Measurements from ENCODE around the gene PCSK1.

PCSK1 gene

GRCh38 chr5:96388176-96388575, 44.9 kb downstream of the PCSK1 start:
- Histone ChIP-seq H3K36me3 (ENCODE audit: control insufficient read depth, low read depth, low read length) (no peaks in the 10 kb centered on the region), H3K9ac (ENCODE audit: low read length) (no peak overlapping the region), H3K27me3 (ENCODE audit: control insufficient read depth, insufficient read depth, low read length) (no peaks in the 10 kb centered on the region), H3K27ac (ENCODE audit: low read length) (no peak overlapping the region), H3K4me1 (ENCODE audit: control insufficient read depth, low read depth, low read length) (peaks cover 19% of the 10 kb centered on the region), H3K9me3 (ENCODE audit: control insufficient read depth, low read depth, low read length) (no peaks in the 10 kb centered on the region), H3K4me3 (ENCODE audit: low read length) (no peak overlapping the region)

- Histone ChIP-seq H3K36me3 (ENCODE audit: control insufficient read depth, low read depth, low read length) (no peaks in the 10 kb centered on the region), H3K4me1 (ENCODE audit: control insufficient read depth, low read depth, low read length) (peaks cover 19% of the 10 kb centered on the region), H3K4me3 (ENCODE audit: low read length) (no peak overlapping the region), H3K27me3 (ENCODE audit: control insufficient read depth, insufficient read depth, low read length) (no peaks in the 10 kb centered on the region), H3K9me3 (ENCODE audit: control insufficient read depth, low read depth, low read length) (no peaks in the 10 kb centered on the region), H3K27ac (ENCODE audit: low read length) (no peak overlapping the region), H3K9ac (ENCODE audit: low read length) (no peak overlapping the region)
Measured at GRCh38 chr5:96387616-96388015, 45.4 kb downstream of the PCSK1 start.

GRCh38 chr5:96385538-96385937, 47.5 kb downstream of the PCSK1 start:
- H3K4me3 ChIP-seq (ENCODE audit: low read length): no peak overlapping the region
- H3K9ac ChIP-seq (ENCODE audit: low read length): no peak overlapping the region
- H3K36me3 ChIP-seq (ENCODE audit: control insufficient read depth, low read depth, low read length): no peaks in the 10 kb centered on the region
- H3K4me1 ChIP-seq (ENCODE audit: control insufficient read depth, low read depth, low read length): peaks cover 19% of the 10 kb centered on the region
- no peaks in the 10 kb centered on the region for H3K27me3 ChIP-seq (ENCODE audit: control insufficient read depth, insufficient read depth, low read length)
- H3K27ac ChIP-seq (ENCODE audit: low read length): no peak overlapping the region
- H3K9me3 ChIP-seq (ENCODE audit: control insufficient read depth, low read depth, low read length): no peaks in the 10 kb centered on the region

DNA sequence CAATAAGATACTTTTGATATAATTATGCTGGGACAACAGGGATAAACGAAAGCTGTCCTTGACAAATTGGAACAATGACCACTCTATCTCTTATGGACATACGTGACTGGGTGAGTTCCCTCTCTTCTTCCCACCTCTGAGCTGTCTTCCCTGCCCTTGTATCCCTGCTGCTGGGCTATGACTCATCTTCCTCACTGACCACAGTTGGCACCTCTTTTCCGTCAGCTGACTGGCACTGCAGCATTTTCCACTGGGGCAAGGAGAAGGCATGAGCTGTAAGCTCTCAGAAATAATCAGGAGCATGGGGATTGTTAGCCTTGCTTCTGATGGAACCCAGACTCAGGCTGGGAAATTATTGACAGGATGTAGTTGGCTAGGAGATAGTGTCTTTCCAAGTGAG, 48.7 kb downstream of the PCSK1 start:
- Histone ChIP-seq H3K27ac (ENCODE audit: low read length) (no peak overlapping the region), H3K36me3 (ENCODE audit: control insufficient read depth, low read depth, low read length) (no peaks in the 10 kb centered on the region), H3K9me3 (ENCODE audit: control insufficient read depth, low read depth, low read length) (no peaks in the 10 kb centered on the region), H3K4me3 (ENCODE audit: low read length) (no peak overlapping the region), H3K27me3 (ENCODE audit: control insufficient read depth, insufficient read depth, low read length) (no peaks in the 10 kb centered on the region), H3K4me1 (ENCODE audit: control insufficient read depth, low read depth, low read length) (peaks cover 19% of the 10 kb centered on the region), H3K9ac (ENCODE audit: low read length) (no peak overlapping the region)

- Histone ChIP-seq H3K27me3 (ENCODE audit: control insufficient read depth, insufficient read depth, low read length) (no peaks in the 10 kb centered on the region), H3K4me1 (ENCODE audit: control insufficient read depth, low read depth, low read length) (peaks cover 19% of the 10 kb centered on the region), H3K36me3 (ENCODE audit: control insufficient read depth, low read depth, low read length) (no peaks in the 10 kb centered on the region), H3K27ac (ENCODE audit: low read length) (no peak overlapping the region), H3K4me3 (ENCODE audit: low read length) (no peak overlapping the region), H3K9ac (ENCODE audit: low read length) (no peak overlapping the region), H3K9me3 (ENCODE audit: control insufficient read depth, low read depth, low read length) (no peaks in the 10 kb centered on the region)
Measured at GRCh38 chr5:96381526-96381925, 51.5 kb downstream of the PCSK1 start.

DNA sequence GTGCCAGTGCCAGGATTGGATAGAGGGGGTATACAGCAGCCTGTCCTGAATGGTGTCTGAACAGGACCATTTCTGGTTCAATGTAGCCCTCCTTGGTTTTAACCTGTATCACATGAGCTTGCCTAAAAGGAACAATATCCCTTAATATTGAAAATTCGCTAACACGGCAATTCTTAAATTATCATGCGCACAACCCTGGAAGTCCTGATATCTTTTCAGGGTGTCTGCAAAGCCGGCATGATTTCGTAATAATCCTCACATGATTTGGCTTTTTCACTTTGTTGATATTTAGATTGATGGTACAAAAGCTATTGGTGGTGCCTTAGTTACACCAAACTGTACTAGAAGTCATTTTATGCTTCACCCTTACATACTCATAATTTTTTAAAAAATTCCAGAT, 53.2 kb downstream of the PCSK1 start:
- Histone ChIP-seq H3K27ac (ENCODE audit: low read length) (no peak overlapping the region), H3K27me3 (ENCODE audit: control insufficient read depth, insufficient read depth, low read length) (no peaks in the 10 kb centered on the region), H3K4me3 (ENCODE audit: low read length) (no peak overlapping the region), H3K36me3 (ENCODE audit: control insufficient read depth, low read depth, low read length) (no peaks in the 10 kb centered on the region), H3K9ac (ENCODE audit: low read length) (no peak overlapping the region), H3K9me3 (ENCODE audit: control insufficient read depth, low read depth, low read length) (no peaks in the 10 kb centered on the region), H3K4me1 (ENCODE audit: control insufficient read depth, low read depth, low read length) (peaks cover 6% of the 10 kb centered on the region)

DNA sequence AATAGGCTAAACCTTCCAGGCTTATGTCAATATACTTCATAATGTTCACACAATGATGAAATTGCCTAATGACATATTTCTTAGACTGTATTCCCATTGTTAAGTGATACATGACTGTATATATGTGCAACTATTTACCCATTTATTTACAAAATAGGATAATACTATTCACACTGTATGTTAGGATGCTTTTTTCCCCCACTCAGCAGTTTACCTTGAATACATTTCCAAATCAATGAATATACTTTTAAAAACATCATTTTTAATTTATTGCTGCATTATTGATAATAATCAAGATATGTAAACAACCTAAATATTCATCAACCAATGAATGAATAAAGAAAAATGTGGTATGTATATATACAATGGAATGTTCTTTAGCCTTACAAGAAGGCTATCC, 55.5 kb downstream of the PCSK1 start:
- Histone ChIP-seq H3K4me3 (ENCODE audit: low read length) (no peak overlapping the region), H3K27ac (ENCODE audit: low read length) (no peak overlapping the region), H3K4me1 (ENCODE audit: control insufficient read depth, low read depth, low read length) (no peaks in the 10 kb centered on the region), H3K9me3 (ENCODE audit: control insufficient read depth, low read depth, low read length) (no peaks in the 10 kb centered on the region), H3K9ac (ENCODE audit: low read length) (no peak overlapping the region), H3K27me3 (ENCODE audit: control insufficient read depth, insufficient read depth, low read length) (no peaks in the 10 kb centered on the region), H3K36me3 (ENCODE audit: control insufficient read depth, low read depth, low read length) (no peaks in the 10 kb centered on the region)

GRCh38 chr5:96377167-96377566, 55.9 kb downstream of the PCSK1 start:
- Histone ChIP-seq H3K9ac (ENCODE audit: low read length) (no peak overlapping the region), H3K27me3 (ENCODE audit: control insufficient read depth, insufficient read depth, low read length) (no peaks in the 10 kb centered on the region), H3K4me3 (ENCODE audit: low read length) (no peak overlapping the region), H3K36me3 (ENCODE audit: control insufficient read depth, low read depth, low read length) (no peaks in the 10 kb centered on the region), H3K9me3 (ENCODE audit: control insufficient read depth, low read depth, low read length) (no peaks in the 10 kb centered on the region), H3K4me1 (ENCODE audit: control insufficient read depth, low read depth, low read length) (no peaks in the 10 kb centered on the region), H3K27ac (ENCODE audit: low read length) (no peak overlapping the region)

DNA sequence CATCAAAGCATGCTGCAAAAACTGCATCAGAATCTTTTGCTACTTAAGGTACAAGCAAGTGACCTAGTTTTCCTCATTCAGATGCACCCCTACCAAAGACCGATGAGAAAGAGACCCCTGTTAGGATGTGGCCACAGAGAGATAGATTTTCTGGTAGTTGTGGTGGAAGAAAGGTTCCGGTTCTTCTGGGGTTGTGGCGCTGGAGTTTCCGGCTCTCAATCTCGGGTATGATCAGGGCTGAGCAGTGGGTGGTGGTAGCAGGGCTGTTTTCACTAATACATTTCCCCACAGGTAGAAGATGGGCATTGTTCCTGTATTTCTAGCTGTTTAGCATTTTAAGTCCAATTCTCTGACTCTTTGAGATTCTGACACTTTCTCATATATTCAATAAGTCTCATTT, 58.4 kb downstream of the PCSK1 start:
- no peak overlapping the region for H3K9ac ChIP-seq (ENCODE audit: low read length)

GRCh38 chr5:96373381-96373733, 59.7 kb downstream of the PCSK1 start:
- H3K36me3 ChIP-seq (ENCODE audit: control insufficient read depth, low read depth, low read length): no peaks in the 10 kb centered on the region
- H3K27me3 ChIP-seq (ENCODE audit: control insufficient read depth, insufficient read depth, low read length): no peaks in the 10 kb centered on the region
- no peak overlapping the region for H3K27ac ChIP-seq (ENCODE audit: low read length)
- no peak overlapping the region for H3K9ac ChIP-seq (ENCODE audit: low read length)
- no peaks in the 10 kb centered on the region for H3K9me3 ChIP-seq (ENCODE audit: control insufficient read depth, low read depth, low read length)
- no peak overlapping the region for H3K4me3 ChIP-seq (ENCODE audit: low read length)
- H3K4me1 ChIP-seq (ENCODE audit: control insufficient read depth, low read depth, low read length): no peaks in the 10 kb centered on the region

More for the DNA sequence above, 58.4 kb downstream of the PCSK1 start:
- Histone ChIP-seq H3K4me1 (ENCODE audit: control insufficient read depth, low read depth, low read length) (no peaks in the 10 kb centered on the region), H3K4me3 (ENCODE audit: low read length) (no peak overlapping the region), H3K36me3 (ENCODE audit: control insufficient read depth, low read depth, low read length) (no peaks in the 10 kb centered on the region), H3K9me3 (ENCODE audit: control insufficient read depth, low read depth, low read length) (no peaks in the 10 kb centered on the region), H3K27ac (ENCODE audit: low read length) (no peak overlapping the region), H3K27me3 (ENCODE audit: control insufficient read depth, insufficient read depth, low read length) (no peaks in the 10 kb centered on the region)

DNA sequence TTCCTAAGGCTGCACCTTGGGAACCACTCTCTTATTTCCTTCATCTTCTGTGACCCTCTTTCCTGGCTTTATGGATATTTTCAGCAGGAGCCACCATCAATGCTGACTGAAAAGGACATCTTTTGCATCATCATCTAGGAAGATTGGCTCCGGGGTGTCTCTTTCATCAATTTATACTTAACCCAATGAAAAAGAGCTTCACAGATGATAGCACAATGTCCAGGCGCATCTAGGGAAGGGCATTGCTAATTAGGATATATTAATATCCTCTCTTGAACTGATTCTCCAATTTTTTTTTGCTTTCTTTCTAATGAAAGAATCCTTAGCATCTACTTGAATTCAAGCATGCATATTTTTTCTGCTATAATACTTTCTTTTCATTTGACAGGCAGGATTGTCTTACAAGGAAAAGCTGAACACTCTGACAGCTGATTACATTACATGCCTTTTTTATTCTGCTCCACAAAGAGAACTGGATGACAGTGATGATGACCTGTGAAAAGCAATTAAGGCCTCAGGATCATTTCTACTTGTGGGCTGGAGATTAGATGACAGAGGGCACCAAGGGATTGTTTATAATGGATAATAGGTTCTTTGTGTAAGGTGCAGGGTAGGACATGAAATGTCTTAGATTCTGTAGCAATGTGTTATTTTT, 60.2 kb downstream of the PCSK1 start:
- no peak overlapping the region for H3K4me3 ChIP-seq (ENCODE audit: low read length)
- no peaks in the 10 kb centered on the region for H3K27me3 ChIP-seq (ENCODE audit: control insufficient read depth, insufficient read depth, low read length)
- no peaks in the 10 kb centered on the region for H3K9me3 ChIP-seq (ENCODE audit: control insufficient read depth, low read depth, low read length)
- H3K4me1 ChIP-seq (ENCODE audit: control insufficient read depth, low read depth, low read length): no peaks in the 10 kb centered on the region
- H3K27ac ChIP-seq (ENCODE audit: low read length): no peak overlapping the region
- H3K9ac ChIP-seq (ENCODE audit: low read length): no peak overlapping the region
- H3K36me3 ChIP-seq (ENCODE audit: control insufficient read depth, low read depth, low read length): no peaks in the 10 kb centered on the region

DNA sequence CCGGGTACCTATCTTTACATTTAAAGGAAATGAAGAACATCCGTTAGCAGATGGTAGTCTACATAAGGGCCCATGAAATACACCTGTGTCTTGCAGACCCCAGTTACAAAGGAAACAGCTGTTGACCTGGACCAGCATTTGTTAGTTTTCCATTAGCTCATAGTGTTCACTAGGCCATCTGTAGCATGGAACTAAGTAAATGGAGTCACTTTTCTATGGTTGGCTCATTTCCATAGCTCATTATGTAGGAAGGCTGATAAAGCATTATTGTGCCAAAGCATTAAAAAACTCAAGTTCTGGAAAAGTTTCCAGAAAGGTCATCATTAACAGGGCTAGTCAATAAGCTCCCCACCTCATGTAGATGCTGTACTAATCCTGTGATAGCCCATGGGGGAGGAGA, 62.1 kb downstream of the PCSK1 start:
- Histone ChIP-seq H3K4me1 (ENCODE audit: control insufficient read depth, low read depth, low read length) (no peaks in the 10 kb centered on the region), H3K27ac (ENCODE audit: low read length) (no peak overlapping the region), H3K4me3 (ENCODE audit: low read length) (no peak overlapping the region)

More for the DNA sequence above, 62.1 kb downstream of the PCSK1 start:
- H3K9me3 ChIP-seq (ENCODE audit: control insufficient read depth, low read depth, low read length): no peaks in the 10 kb centered on the region
- H3K9ac ChIP-seq (ENCODE audit: low read length): no peak overlapping the region
- no peaks in the 10 kb centered on the region for H3K27me3 ChIP-seq (ENCODE audit: control insufficient read depth, insufficient read depth, low read length)
- H3K36me3 ChIP-seq (ENCODE audit: control insufficient read depth, low read depth, low read length): no peaks in the 10 kb centered on the region
